ENCODE measurements around the gene ALOX15.
"Not testable (repeated sequence)": the region's sequence is repeated elsewhere in the genome, so short reads cannot be mapped to it uniquely, and the experiment has no call there.

ALOX15 gene

DNA sequence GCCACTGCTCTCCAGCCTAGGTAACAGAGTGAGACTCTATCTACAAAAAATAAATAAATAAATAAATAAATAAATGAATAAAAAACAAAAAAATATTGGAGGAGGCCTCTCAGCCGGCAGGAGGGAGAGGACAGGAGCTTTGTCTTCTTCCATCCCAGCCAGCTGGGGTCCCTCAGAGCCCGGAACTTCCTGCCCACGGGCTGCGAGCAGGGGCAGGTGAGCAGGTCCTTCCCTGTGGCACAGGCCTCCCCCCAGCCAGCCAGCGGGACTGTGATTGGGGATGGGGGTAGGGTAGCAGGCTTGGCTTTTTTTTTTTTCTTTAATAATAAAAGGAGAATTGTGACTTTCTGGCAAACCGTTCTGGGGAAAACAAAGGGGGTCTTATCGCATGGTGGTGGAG lies 47.1 kb downstream of the ALOX15 start:
- no peaks in the 10 kb centered on the region for H4K20me1 ChIP-seq
- TF ChIP-seq Cebpa-rat (IDR thresholded peaks at IDR 0.05), result no peak
- H3K27ac ChIP-seq, result no peak overlapping the region
- no peak overlapping the region for H3K4me3 ChIP-seq
- H3K36me3 ChIP-seq, result no peaks in the 10 kb centered on the region
- H3K4me1 ChIP-seq, result peaks cover 22 to 48% (median 34%) of the 10 kb centered on the region in 10 experiments
- no peaks in the 10 kb centered on the region; a peak in 1 of 22 replicates for H3K27me3 ChIP-seq
- no peaks in the 10 kb centered on the region for H3K9me3 ChIP-seq (replicated peaks in 1 of 11)
- peak overlapping the region in 1 of 11 experiments; percentile 73; a peak in 2 of 22 replicates for H3K9ac ChIP-seq
- peak overlapping the region in 8 of 11 experiments; percentile 73 to 87 (median 80); a peak in 12 of 22 replicates for H3K4me2 ChIP-seq

DNA sequence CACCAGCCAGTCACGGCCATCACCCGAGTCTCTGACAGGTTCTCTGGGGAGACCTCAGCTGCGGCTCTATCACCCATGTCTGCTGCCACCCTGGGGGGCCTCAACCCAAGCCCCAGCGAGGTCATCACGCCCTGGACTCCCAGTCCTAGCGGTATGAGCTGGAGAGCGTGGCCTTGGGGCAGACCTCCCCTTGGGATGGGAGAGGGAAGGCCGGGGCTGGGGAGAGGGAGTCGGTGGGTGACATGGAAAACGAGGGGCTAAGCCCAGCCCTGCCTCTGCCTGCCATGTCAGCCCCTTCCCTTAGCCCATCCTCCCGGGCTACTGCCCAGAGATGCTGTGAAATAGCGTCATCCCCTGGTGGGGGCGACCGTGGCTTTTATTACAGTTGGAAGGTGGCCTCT lies 48.5 kb downstream of the ALOX15 start:
- Histone ChIP-seq H3K27me3 (no peaks in the 10 kb centered on the region; a peak in 1 of 22 replicates), H4K20me1 (no peaks in the 10 kb centered on the region), H3K27ac (no peak overlapping the region), H3K36me3 (no peaks in the 10 kb centered on the region), H3K9me3 (replicated peaks in 1 of 11) (no peaks in the 10 kb centered on the region), H3K4me1 (peaks cover 33 to 61% (median 48%) of the 10 kb centered on the region in 10 experiments), H3K9ac (0 out of 22 replicates have a peak overlapping the region, but pooled peaks of 1 of the 11 experiments have one; percentile 26), H3K4me3 (no peak overlapping the region), H3K4me2 (peak overlapping the region in 1 of 11 experiments; percentile 4; a peak in 1 of 22 replicates)
- TF ChIP-seq Cebpa-rat (IDR thresholded peaks at IDR 0.05), result no peak

- H3K9me3 ChIP-seq (replicated peaks in 1 of 11), result no peaks in the 10 kb centered on the region
- peaks cover 39 to 67% (median 54%) of the 10 kb centered on the region in 10 experiments for H3K4me1 ChIP-seq
- no peaks in the 10 kb centered on the region for H4K20me1 ChIP-seq
- H3K4me2 ChIP-seq, result peak overlapping the region in 4 of 11 experiments; percentile 4 to 75 (median 60); a peak in 5 of 22 replicates
- peaks cover 0 to 2% (median 0%) of the 10 kb centered on the region in 11 experiments; a peak in 5 of 22 replicates for H3K27me3 ChIP-seq
- no peak for TF ChIP-seq Cebpa-rat (IDR thresholded peaks at IDR 0.05)
- H3K27ac ChIP-seq, result no peak overlapping the region
- H3K36me3 ChIP-seq, result no peaks in the 10 kb centered on the region
- 0 out of 22 replicates have a peak overlapping the region, but pooled peaks of 1 of the 11 experiments have one; percentile 26 for H3K9ac ChIP-seq
- no peak overlapping the region for H3K4me3 ChIP-seq
Observed at GRCh38 chr17:4592240-4593005, 49.1 kb downstream of the ALOX15 start.

- Histone ChIP-seq H3K9me3 (replicated peaks in 1 of 11) (no peaks in the 10 kb centered on the region), H3K27me3 (peaks cover 4 to 11% (median 7%) of the 10 kb centered on the region in 11 experiments; a peak in 17 of 22 replicates), H4K20me1 (no peaks in the 10 kb centered on the region), H3K9ac (0 out of 22 replicates have a peak overlapping the region, but pooled peaks of 1 of the 11 experiments have one; percentile 37), H3K27ac (no peak overlapping the region), H3K36me3 (no peaks in the 10 kb centered on the region), H3K4me3 (no peak overlapping the region), H3K4me2 (peak overlapping the region in 10 of 11 experiments; percentile 11 to 75 (median 48); a peak in 15 of 22 replicates), H3K4me1 (peaks cover 41 to 76% (median 62%) of the 10 kb centered on the region in 10 experiments)
- no peak for TF ChIP-seq Cebpa-rat (IDR thresholded peaks at IDR 0.05)
Observed at GRCh38 chr17:4591529-4591928, 49.9 kb downstream of the ALOX15 start.

- Histone ChIP-seq H3K9ac (no peak overlapping the region), H3K4me1 (peaks cover 41 to 78% (median 62%) of the 10 kb centered on the region in 10 experiments), H3K4me3 (no peak overlapping the region), H3K9me3 (replicated peaks in 1 of 11) (no peaks in the 10 kb centered on the region), H4K20me1 (no peaks in the 10 kb centered on the region), H3K27me3 (peaks cover 7 to 16% (median 12%) of the 10 kb centered on the region in 11 experiments; a peak in 21 of 22 replicates), H3K4me2 (peak overlapping the region; percentile 11 to 75 (median 48); a peak in 13 of 22 replicates), H3K27ac (no peak overlapping the region), H3K36me3 (no peaks in the 10 kb centered on the region)
- TF ChIP-seq Cebpa-rat (IDR thresholded peaks at IDR 0.05), result no peak
Observed at GRCh38 chr17:4590981-4591453, 50.5 kb downstream of the ALOX15 start.

DNA sequence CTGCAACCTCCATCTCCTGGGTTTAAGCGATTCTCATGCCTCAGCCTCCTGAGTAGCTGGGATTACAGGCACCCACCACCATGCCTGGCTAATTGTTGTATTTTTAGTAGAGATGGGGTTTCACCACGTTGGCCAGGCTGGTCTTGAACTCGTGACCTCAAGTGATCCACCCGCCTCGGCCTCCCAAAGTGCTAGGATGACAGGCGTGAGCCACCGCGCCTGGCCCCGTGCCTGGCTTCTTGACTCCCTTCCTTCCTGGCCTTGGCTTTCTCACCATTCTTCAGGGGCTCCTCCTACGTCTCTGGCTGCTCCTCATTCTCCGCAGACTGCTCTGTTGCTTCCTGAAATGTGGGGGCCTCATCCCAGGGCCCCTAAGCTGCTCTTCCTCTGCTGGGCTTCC lies 51.4 kb downstream of the ALOX15 start:
- H3K9ac ChIP-seq; H3K9me3 ChIP-seq (replicated peaks in 1 of 11); H3K4me3 ChIP-seq; H3K36me3 ChIP-seq; H4K20me1 ChIP-seq: not testable (repeated sequence)
- Histone ChIP-seq H3K27me3 (peaks cover 17 to 25% (median 22%) of the 10 kb centered on the region in 11 experiments), H3K27ac (peak overlapping the region in 3 of 11 experiments; percentile 32 to 45 (median 32); a peak in 3 of 22 replicates), H3K4me2 (peak overlapping the region in 9 of 11 experiments; percentile 11 to 57 (median 32); a peak in 13 of 22 replicates), H3K4me1 (peaks cover 35 to 71% (median 55%) of the 10 kb centered on the region in 10 experiments)

- Histone ChIP-seq H3K9me3 (replicated peaks in 1 of 11) (no peaks in the 10 kb centered on the region), H3K27ac (peak overlapping the region in 8 of 11 experiments; percentile 60 to 74 (median 66); a peak in 14 of 22 replicates), H3K27me3 (peaks cover 27 to 35% (median 32%) of the 10 kb centered on the region in 11 experiments), H3K4me3 (peak overlapping the region in 6 of 10 experiments; percentile 19 to 60 (median 46); a peak in 5 of 20 replicates), H3K4me2 (peak overlapping the region; percentile 77 to 98 (median 92)), H3K4me1 (peaks cover 41 to 73% (median 60%) of the 10 kb centered on the region in 10 experiments), H3K36me3 (no peaks in the 10 kb centered on the region), H4K20me1 (peaks cover 0 to 13% (median 2%) of the 10 kb centered on the region in 11 experiments; a peak in 8 of 22 replicates), H3K9ac (peak overlapping the region in 7 of 11 experiments; percentile 48 to 71 (median 66); a peak in 10 of 22 replicates)
- TF ChIP-seq Cebpa-rat (IDR thresholded peaks at IDR 0.05), result no peak
Observed at GRCh38 chr17:4588898-4589625, 52.4 kb downstream of the ALOX15 start.

DNA sequence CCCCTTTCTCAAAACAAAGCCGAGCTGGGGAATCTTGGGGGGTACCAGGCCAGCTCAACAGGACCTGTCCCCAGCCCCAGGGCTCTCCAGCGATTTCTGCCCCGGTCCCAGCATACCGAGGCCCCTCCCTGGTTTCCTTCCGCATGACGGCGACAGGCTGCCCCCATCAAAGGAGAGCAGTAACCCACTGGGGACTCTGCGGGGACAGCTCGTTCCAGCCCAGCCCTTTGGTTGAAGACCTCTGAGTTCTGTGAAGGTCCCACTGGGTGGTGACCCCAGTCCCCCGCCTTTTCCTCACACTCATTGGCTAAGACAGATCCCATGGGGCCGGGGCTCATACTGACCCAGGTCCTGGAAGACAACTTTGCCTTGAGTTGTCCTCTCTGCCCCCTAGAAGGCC lies 53.1 kb downstream of the ALOX15 start:
- H3K4me1 ChIP-seq, result peaks cover 47 to 80% (median 66%) of the 10 kb centered on the region in 10 experiments
- no peak for TF ChIP-seq Cebpa-rat (IDR thresholded peaks at IDR 0.05)
- H3K27me3 ChIP-seq, result peaks cover 34 to 42% (median 38%) of the 10 kb centered on the region in 11 experiments
- H3K9ac ChIP-seq, result peak overlapping the region; percentile 14 to 71 (median 64); a peak in 19 of 22 replicates
- H3K9me3 ChIP-seq (replicated peaks in 1 of 11), result no peaks in the 10 kb centered on the region
- peak overlapping the region; percentile 77 to 98 (median 92) for H3K4me2 ChIP-seq
- peaks cover 0 to 20% (median 5%) of the 10 kb centered on the region in 11 experiments; a peak in 8 of 22 replicates for H4K20me1 ChIP-seq
- peak overlapping the region in 9 of 10 experiments; percentile 6 to 60 (median 46); a peak in 17 of 20 replicates for H3K4me3 ChIP-seq
- H3K36me3 ChIP-seq, result no peaks in the 10 kb centered on the region
- peak overlapping the region in 10 of 11 experiments; percentile 47 to 74 (median 64); a peak in 21 of 22 replicates for H3K27ac ChIP-seq
